GM12878 (cell line): Measurements from ENCODE around the gene CEP295NL.

Experiments used
- BCL3 ChIP-seq: IDR thresholded peaks from 2 replicates; pipeline ENCODE4 v1.6.1; 2011; ENCODE audit warnings: borderline replicate concordance, low read depth, mild to moderate bottlenecking, moderate library complexity, low read length; ENCODE audit not compliant: insufficient read depth, poor library complexity, severe bottlenecking
- CTCF ChIP-seq, 3 experiments: IDR thresholded peaks in 2 of 3; conservative IDR thresholded peaks in 1 of 3; 2 replicates each; pipeline ENCODE4 v1.5.1; 2011; ENCODE audit warnings: low read depth in 3 of 3, low read length in 3 of 3, mild to moderate bottlenecking in 3 of 3, control low read depth in 2 of 3, moderate library complexity in 2 of 3, inconsistent platforms in 1 of 3, mixed read lengths in 1 of 3; ENCODE audit not compliant: control insufficient read depth in 2 of 3, insufficient read depth in 1 of 3; ENCODE audit errors: extremely low read depth in 1 of 3
- HDAC2 ChIP-seq: fragments of 200-600 bp; sonication (generic); IDR thresholded peaks from 2 replicates; pipeline ENCODE4 v1.6.1; 2017
- POLR2A ChIP-seq: IDR thresholded peaks from 2 replicates; pipeline ENCODE4 v1.6.1; 2011; ENCODE audit warnings: low read depth, mild to moderate bottlenecking, low read length

DNA sequence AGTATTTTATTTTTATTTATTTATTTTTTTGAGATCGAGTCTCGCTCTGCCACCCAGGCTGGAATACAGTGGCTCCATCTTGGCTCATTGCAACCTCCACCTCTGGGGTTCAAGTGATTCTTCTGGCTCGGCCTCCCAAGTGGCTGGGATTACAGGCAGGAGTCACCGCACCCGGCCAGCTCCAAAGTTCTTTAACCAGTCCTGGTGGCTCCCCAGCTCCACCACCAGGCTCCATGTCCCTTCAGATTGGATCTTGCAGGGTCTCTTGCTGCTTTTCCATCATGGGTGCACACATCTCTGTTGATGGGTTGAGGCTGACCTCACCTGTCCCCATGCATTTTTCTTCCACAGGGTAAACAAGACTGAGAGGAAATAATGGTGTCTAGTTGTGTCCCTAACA is 54.0 kb downstream of the CEP295NL start:
- no peak for TF ChIP-seq POLR2A
- TF ChIP-seq CTCF (IDR thresholded peaks at IDR 0.05 in 2 of 3, conservative IDR thresholded peaks at IDR 0.05 in 1 of 3; ENCODE audit: control insufficient read depth in 2 of 3, extremely low read depth in 1 of 3, insufficient read depth in 1 of 3, low read depth in 3 of 3, low read length in 3 of 3) = no peak
- no peak for TF ChIP-seq BCL3
- no peak for TF ChIP-seq HDAC2
